Natural killer cell (primary cell): Measurements from ENCODE around the gene SHC2. TPM values are rescaled to one million over a fixed set of nuclear protein-coding genes. Genes with fewer than 3 reads are reported as not detected.
"Not testable (repeated sequence)": the region's sequence is repeated elsewhere in the genome, so short reads cannot be mapped to it uniquely, and the experiment has no call there.

Experiments used
- ATAC-seq, 3 donors: fragments of 150-1000 bp in 2 of 3; fragments of 200-7000 bp in 1 of 3; cut with Tn5 transposase; 1 replicate in 1 of 3; 2 replicates in 2 of 3; pipeline ENCODE4 v1.10.0; 2021; ENCODE audit warnings: mild to moderate bottlenecking in 2 of 3, moderate library complexity in 2 of 3
- DNase-seq, 2 donors: peaks; one replicate each; pipeline versions ENCODE4 v3.0.0 to v3.0.0-alpha.2; 2013 to 2021; ENCODE audit warnings: mixed read lengths in 1 of 2
- H3K27ac ChIP-seq: one replicate; pipeline ENCODE4 v1.5.1; 2013; ENCODE audit warnings: mild to moderate bottlenecking, low read length
- H3K27me3 ChIP-seq: one replicate; pipeline ENCODE4 v1.6.1; 2013; ENCODE audit warnings: low read length; ENCODE audit not compliant: control insufficient read depth, insufficient read depth
- H3K36me3 ChIP-seq: one replicate; pipeline ENCODE4 v1.6.1; 2013; ENCODE audit warnings: low read length; ENCODE audit not compliant: control insufficient read depth, insufficient read depth
- H3K4me1 ChIP-seq: one replicate; pipeline ENCODE4 v1.6.1; 2013; ENCODE audit warnings: low read length; ENCODE audit not compliant: control insufficient read depth, insufficient read depth
- H3K4me3 ChIP-seq: one replicate; pipeline ENCODE4 v1.5.1; 2013; ENCODE audit warnings: low read length
- H3K9me3 ChIP-seq: one replicate; pipeline ENCODE4 v1.6.1; 2013; ENCODE audit warnings: low read length; ENCODE audit not compliant: control insufficient read depth, insufficient read depth
- H3K27ac Mint-ChIP-seq, 2 donors: one replicate each; pipeline ENCODE4 v1.8.0; 2022; ENCODE audit warnings: mild to moderate bottlenecking in 2 of 2, mixed read lengths in 2 of 2, moderate library complexity in 1 of 2
- H3K27me3 Mint-ChIP-seq, 2 donors: one replicate each; pipeline ENCODE4 v1.8.0; 2022; ENCODE audit warnings: low read depth in 2 of 2, mixed read lengths in 2 of 2
- H3K36me3 Mint-ChIP-seq: one replicate; pipeline ENCODE4 v1.8.0; 2022; ENCODE audit warnings: mixed read lengths
- H3K4me1 Mint-ChIP-seq, 2 donors: one replicate each; pipeline ENCODE4 v1.8.0; 2022; ENCODE audit warnings: mixed read lengths in 2 of 2
- H3K4me3 Mint-ChIP-seq: one replicate; pipeline ENCODE4 v1.8.0; 2022; ENCODE audit warnings: mild to moderate bottlenecking, moderate library complexity, mixed read lengths
- H3K9me3 Mint-ChIP-seq, 2 donors: one replicate each; pipeline ENCODE4 v1.8.0; 2022; ENCODE audit warnings: mixed read lengths in 2 of 2
- WGBS: methylation state at CpG from one replicate; pipeline ENCODE4 v1.1.7; 2013; ENCODE audit warnings: missing lambda C conversion rate; ENCODE audit not compliant: insufficient coverage; 5-methylcytosine and 5-hydroxymethylcytosine counted together
- intact Hi-C: fragments of 100-400 bp; cut with micrococcal nuclease; formaldehyde crosslinking; loops from one replicate; pipeline ENCODE4 v1.14.2; 2022
- total RNA-seq, 4 donors: library from RNA; stranded (reverse); fragments of 120-200 nt in 1 of 4; gene quantifications; one replicate each; pipeline versions ENCODE4 v1.2.3 to v1.2.4, GENCODE V29; 2013 to 2022
- TF ChIP-seq, protein P1 (sequence below): fragments of 200-600 bp; IDR thresholded peaks from one replicate; pipeline ENCODE4 v1.8.0; 2022; ENCODE audit warnings: antibody characterized with exemption

Gene SHC2
- total RNA-seq, 3 donors from 2014 or later (not counting 1 experiment from before 2014, with no cell fraction given) = 0.75 TPM; not detected in 2

DNA sequence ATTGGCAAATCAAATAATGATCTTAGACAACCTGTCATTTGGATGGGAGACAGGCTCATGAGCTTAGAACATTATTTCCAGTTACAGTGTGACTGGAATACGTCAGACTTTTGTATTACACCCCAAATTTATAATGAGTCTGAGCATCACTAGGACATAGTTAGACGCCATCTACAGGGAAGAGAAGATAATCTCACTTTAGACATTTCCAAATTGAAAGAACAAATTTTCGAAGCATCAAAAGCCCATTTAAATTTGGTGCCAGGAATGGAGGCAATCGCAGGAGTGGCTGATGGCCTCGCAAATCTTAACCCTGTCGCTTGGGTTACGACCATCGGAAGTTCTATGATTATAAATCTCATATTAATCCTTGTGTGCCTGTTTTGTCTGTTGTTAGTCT lies 74.6 kb downstream of the SHC2 start:
- Mint-ChIP-seq H3K27me3 (peaks cover 34 to 36% of the 10 kb centered on the region in 2 donors), H3K4me1 (peaks cover 0 to 15% of the 10 kb centered on the region in 2 donors)
- H3K4me3 ChIP-seq, H3K4me3 Mint-ChIP-seq, H3K27ac ChIP-seq, DNase-seq, H3K36me3 Mint-ChIP-seq, H3K4me1 ChIP-seq, intact Hi-C loops, H3K9me3 ChIP-seq, ATAC-seq, H3K36me3 ChIP-seq, H3K9me3 Mint-ChIP-seq, H3K27ac Mint-ChIP-seq: not testable (repeated sequence)
- WGBS = 89% methylated on average over 7 of the region's 8 CpGs
- H3K27me3 ChIP-seq = peaks cover 14% of the 10 kb centered on the region

DNA sequence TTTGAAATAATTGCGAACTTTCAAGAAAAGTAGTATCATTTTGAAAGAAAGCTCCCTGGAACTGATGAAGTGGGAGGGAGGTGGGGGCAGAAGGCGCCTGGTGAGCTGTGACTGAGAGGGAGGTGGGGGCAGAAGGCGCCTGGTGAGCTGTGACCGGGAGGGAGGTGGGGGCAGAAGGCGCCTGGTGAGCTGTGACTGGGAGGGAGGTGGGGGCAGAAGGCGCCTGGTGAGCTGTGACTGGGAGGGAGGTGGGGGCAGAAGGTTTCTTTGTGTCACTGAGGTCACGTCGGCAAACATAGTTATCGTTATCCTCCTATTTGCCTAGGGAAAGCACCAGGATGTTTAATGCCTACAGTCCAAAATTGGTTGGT lies 76.0 kb downstream of the SHC2 start:
- intact Hi-C loops = no loop called here
- no peak overlapping the region for H3K4me3 Mint-ChIP-seq
- TF ChIP-seq, protein P1, sequence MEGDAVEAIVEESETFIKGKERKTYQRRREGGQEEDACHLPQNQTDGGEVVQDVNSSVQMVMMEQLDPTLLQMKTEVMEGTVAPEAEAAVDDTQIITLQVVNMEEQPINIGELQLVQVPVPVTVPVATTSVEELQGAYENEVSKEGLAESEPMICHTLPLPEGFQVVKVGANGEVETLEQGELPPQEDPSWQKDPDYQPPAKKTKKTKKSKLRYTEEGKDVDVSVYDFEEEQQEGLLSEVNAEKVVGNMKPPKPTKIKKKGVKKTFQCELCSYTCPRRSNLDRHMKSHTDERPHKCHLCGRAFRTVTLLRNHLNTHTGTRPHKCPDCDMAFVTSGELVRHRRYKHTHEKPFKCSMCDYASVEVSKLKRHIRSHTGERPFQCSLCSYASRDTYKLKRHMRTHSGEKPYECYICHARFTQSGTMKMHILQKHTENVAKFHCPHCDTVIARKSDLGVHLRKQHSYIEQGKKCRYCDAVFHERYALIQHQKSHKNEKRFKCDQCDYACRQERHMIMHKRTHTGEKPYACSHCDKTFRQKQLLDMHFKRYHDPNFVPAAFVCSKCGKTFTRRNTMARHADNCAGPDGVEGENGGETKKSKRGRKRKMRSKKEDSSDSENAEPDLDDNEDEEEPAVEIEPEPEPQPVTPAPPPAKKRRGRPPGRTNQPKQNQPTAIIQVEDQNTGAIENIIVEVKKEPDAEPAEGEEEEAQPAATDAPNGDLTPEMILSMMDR = no peak
- H3K4me1 Mint-ChIP-seq = peaks cover 0 to 20% of the 10 kb centered on the region in 2 donors
- H3K27ac Mint-ChIP-seq = no peak overlapping the region
- peaks cover 14% of the 10 kb centered on the region for H3K27me3 ChIP-seq
- ATAC-seq (peak in 1 of 3 donors; percentile 64), DNase-seq (no peak)
- no peaks in the 10 kb centered on the region for H3K4me1 ChIP-seq
- peaks cover 34 to 36% of the 10 kb centered on the region in 2 donors for H3K27me3 Mint-ChIP-seq
- WGBS = 61% methylated on average over 9 of the region's 9 CpGs
- H3K9me3 ChIP-seq = no peaks in the 10 kb centered on the region
- H3K36me3 Mint-ChIP-seq = no peaks in the 10 kb centered on the region
- H3K36me3 ChIP-seq = no peaks in the 10 kb centered on the region
- no peak overlapping the region for H3K27ac ChIP-seq
- H3K9me3 Mint-ChIP-seq = peaks cover 0 to 5% of the 10 kb centered on the region in 2 donors
- no peak overlapping the region for H3K4me3 ChIP-seq

DNA sequence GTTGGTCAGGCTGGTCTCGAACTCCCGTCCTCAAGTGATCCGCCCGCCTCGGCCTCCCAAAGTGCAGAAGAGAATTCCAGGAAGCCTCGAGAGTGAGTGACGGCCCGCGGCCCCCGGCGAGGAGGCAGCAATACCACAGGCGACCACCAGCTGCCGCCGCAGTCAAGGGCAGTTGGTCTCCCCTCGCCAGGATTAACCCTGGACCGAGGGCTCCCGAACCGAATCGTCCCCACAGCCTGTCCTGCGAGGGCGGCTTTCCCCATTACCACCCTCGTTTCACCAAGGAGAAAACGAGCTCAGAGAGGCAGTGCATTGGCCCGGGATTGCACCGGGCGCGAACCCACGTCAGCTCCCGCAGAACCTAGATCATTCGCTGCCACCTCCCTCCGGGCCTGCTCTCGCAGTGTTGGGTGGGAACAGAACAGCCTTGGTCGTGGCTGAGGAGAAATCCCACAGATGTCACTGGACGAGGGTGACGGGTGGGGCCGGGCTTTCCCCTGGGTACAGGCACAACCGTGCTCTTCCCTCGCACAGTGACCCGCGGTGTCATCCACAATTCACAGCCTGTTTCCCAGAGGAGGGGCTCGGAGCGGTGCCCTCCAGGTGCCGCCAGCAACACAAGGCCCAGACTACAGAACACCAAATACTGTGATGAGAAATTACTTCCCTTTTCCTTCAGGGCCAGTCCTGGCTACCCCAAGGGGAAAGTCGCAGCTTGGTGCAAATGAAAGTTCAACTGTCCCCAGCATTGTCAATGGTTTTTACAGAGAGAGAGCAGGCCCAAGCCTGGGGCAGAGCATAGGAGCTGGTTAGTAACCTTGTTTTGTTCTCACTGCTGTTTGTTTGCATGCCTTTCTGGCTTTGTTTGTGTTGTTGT lies 76.7 kb downstream of the SHC2 start:
- TF ChIP-seq, protein P1 = no peak
- Mint-ChIP-seq H3K4me3 (no peak overlapping the region), H3K4me1 (peaks cover 0 to 20% of the 10 kb centered on the region in 2 donors), H3K9me3 (peaks cover 0 to 5% of the 10 kb centered on the region in 2 donors), H3K36me3 (no peaks in the 10 kb centered on the region), H3K27ac (peak overlapping the region in 1 of 2 donors; percentile 78), H3K27me3 (peaks cover 34 to 36% of the 10 kb centered on the region in 2 donors)
- DNase-seq (peak in 1 of 2 donors; percentile 31), ATAC-seq (peak in 1 of 3 donors; percentile 61)
- Histone ChIP-seq H3K36me3 (no peaks in the 10 kb centered on the region), H3K27ac (no peak overlapping the region), H3K9me3 (no peaks in the 10 kb centered on the region), H3K4me3 (no peak overlapping the region), H3K27me3 (peaks cover 14% of the 10 kb centered on the region), H3K4me1 (no peaks in the 10 kb centered on the region)
- 21% methylated on average over 44 of the region's 44 CpGs for WGBS
- intact Hi-C loops = no loop called here

DNA sequence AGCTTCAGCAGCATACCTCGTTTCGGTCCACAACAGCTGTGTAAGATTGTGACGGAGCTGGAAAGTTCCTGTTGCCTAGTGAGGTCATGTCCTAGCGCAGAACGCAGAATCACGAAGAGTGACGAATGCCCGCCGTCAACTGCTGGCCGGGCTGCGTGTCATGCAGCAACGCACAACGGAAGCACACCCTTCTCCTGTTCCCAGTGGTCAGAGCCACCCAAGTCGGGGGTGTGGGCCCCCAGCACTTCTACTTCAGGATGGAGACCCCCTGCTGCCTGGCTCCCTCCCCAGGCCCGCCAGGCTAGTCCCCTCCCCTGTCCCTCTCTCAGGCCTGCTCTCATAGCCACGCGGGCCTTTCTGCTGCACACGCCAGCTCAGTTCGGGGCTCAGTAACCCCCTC lies 77.8 kb downstream of the SHC2 start:
- Histone ChIP-seq H3K36me3 (no peaks in the 10 kb centered on the region), H3K4me3 (no peak overlapping the region), H3K27me3 (peaks cover 14% of the 10 kb centered on the region), H3K4me1 (no peaks in the 10 kb centered on the region), H3K27ac (no peak overlapping the region), H3K9me3 (no peaks in the 10 kb centered on the region)
- no peak for ATAC-seq
- TF ChIP-seq, protein P1 = no peak
- H3K27ac Mint-ChIP-seq = peak overlapping the region in 1 of 2 donors; percentile 78
- intact Hi-C loops = no loop called here
- H3K36me3 Mint-ChIP-seq = no peaks in the 10 kb centered on the region
- no peak overlapping the region for H3K4me3 Mint-ChIP-seq
- H3K9me3 Mint-ChIP-seq = peaks cover 0 to 5% of the 10 kb centered on the region in 2 donors
- peaks cover 30 to 36% of the 10 kb centered on the region in 2 donors for H3K27me3 Mint-ChIP-seq
- 85% methylated on average over 19 of the region's 19 CpGs for WGBS
- H3K4me1 Mint-ChIP-seq = peaks cover 0 to 20% of the 10 kb centered on the region in 2 donors
- no peak for DNase-seq

DNA sequence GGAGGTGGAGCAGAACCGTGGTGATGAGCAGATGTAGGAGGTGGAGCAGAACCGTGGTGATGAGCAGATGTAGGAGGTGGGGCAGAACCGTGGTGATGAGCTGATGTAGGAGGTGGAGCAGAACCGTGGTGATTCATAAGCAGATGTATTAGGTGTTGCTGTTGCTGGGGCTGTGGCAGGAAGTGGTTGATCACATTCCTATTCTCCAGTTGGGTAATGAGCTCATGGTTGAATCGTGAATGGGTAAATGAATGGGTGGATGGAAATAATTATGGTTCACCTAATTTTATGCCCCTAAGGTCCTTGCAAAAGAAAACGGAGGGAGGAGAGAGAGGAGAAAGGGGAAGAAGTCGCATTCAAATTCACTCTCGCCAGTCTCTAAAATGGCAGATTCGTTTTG lies 78.3 kb downstream of the SHC2 start:
- peaks cover 14% of the 10 kb centered on the region for H3K27me3 ChIP-seq
- H3K4me1 ChIP-seq, H3K36me3 Mint-ChIP-seq, H3K4me3 Mint-ChIP-seq, H3K36me3 ChIP-seq, H3K9me3 Mint-ChIP-seq, H3K9me3 ChIP-seq, H3K4me3 ChIP-seq, intact Hi-C loops, H3K27ac ChIP-seq: not testable (repeated sequence)
- ATAC-seq = peak in 1 of 3 donors; percentile 89
- Mint-ChIP-seq H3K4me1 (peaks cover 0 to 24% of the 10 kb centered on the region in 2 donors), H3K27ac (peak overlapping the region in 1 of 2 donors; percentile 78), H3K27me3 (peaks cover 29 to 36% of the 10 kb centered on the region in 2 donors)
- 46% methylated on average over 7 of the region's 9 CpGs for WGBS
- peak in 1 of 2 donors; percentile 49 for DNase-seq

DNA sequence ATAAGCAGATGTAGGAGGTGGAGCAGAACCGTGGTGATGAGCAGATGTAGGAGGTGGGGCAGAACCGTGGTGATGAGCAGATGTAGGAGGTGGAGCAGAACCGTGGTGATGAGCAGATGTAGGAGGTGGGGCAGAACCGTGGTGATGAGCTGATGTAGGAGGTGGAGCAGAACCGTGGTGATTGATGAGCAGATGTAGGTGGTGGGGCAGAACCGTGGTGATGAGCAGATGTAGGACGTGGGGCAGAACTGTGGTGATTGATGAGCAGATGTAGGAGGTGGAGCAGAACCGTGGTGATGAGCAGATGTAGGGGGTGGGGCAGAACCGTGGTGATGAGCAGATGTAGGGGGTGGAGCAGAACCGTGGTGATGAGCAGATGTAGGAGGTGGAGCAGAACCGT lies 78.9 kb downstream of the SHC2 start:
- H3K4me3 ChIP-seq, H3K9me3 Mint-ChIP-seq, ATAC-seq, H3K9me3 ChIP-seq, intact Hi-C loops, H3K4me3 Mint-ChIP-seq, DNase-seq, H3K27ac ChIP-seq, H3K27ac Mint-ChIP-seq, H3K36me3 Mint-ChIP-seq, H3K36me3 ChIP-seq, H3K4me1 ChIP-seq: not testable (repeated sequence)
- H3K27me3 ChIP-seq = peaks cover 14% of the 10 kb centered on the region
- Mint-ChIP-seq H3K27me3 (peaks cover 26 to 36% of the 10 kb centered on the region in 2 donors), H3K4me1 (peaks cover 0 to 24% of the 10 kb centered on the region in 2 donors)
- 57% methylated on average over 9 of the region's 11 CpGs for WGBS
